ENCODE data around the gene MGAT1.
"Not testable (repeated sequence)": the region's sequence is repeated elsewhere in the genome, so short reads cannot be mapped to it uniquely, and the experiment has no call there.

MGAT1 gene

GRCh38 chr5:180786531-180787398 lies 15.8 kb downstream of the MGAT1 start:
- no peak for DNase-seq (ENCODE audit: low read depth in 3 of 3, low spot score in 1 of 3)

- no peak for DNase-seq (ENCODE audit: low read depth in 3 of 3, low spot score in 1 of 3)
Measured at GRCh38 chr5:180785794-180786221, 16.8 kb downstream of the MGAT1 start.

- no peak for DNase-seq (ENCODE audit: low read depth in 3 of 3, low spot score in 1 of 3)
Measured at GRCh38 chr5:180785121-180785781, 17.4 kb downstream of the MGAT1 start.

GRCh38 chr5:180784497-180785097 lies 18.0 kb downstream of the MGAT1 start:
- DNase-seq (ENCODE audit: low read depth in 3 of 3, low spot score in 1 of 3) = peak; percentile 49 to 53 (median 51)

- DNase-seq (ENCODE audit: low read depth in 3 of 3, low spot score in 1 of 3) = no peak
Measured at GRCh38 chr5:180783340-180784052, 19.1 kb downstream of the MGAT1 start.

- no peak for DNase-seq (ENCODE audit: low read depth in 3 of 3, low spot score in 1 of 3)
Measured at GRCh38 chr5:180782748-180783147, 19.9 kb downstream of the MGAT1 start.

- not testable (repeated sequence) for DNase-seq (ENCODE audit: low read depth in 3 of 3, low spot score in 1 of 3)
Measured at GRCh38 chr5:180781900-180782326, 20.7 kb downstream of the MGAT1 start.

- DNase-seq (ENCODE audit: low read depth in 3 of 3, low spot score in 1 of 3) = no peak
Measured at GRCh38 chr5:180779985-180780610, 22.5 kb downstream of the MGAT1 start.

GRCh38 chr5:180777475-180777874 lies 25.1 kb downstream of the MGAT1 start:
- DNase-seq (ENCODE audit: low read depth in 3 of 3, low spot score in 1 of 3) = no peak

- no peak for DNase-seq (ENCODE audit: low read depth in 3 of 3, low spot score in 1 of 3)
Measured at GRCh38 chr5:180776376-180776775, 26.2 kb downstream of the MGAT1 start.

- no peak for DNase-seq (ENCODE audit: low read depth in 3 of 3, low spot score in 1 of 3)
Measured at GRCh38 chr5:180775624-180776023, 27.0 kb downstream of the MGAT1 start.

GRCh38 chr5:180771839-180772238 lies 30.8 kb downstream of the MGAT1 start:
- DNase-seq (ENCODE audit: low read depth in 3 of 3, low spot score in 1 of 3) = no peak

GRCh38 chr5:180769821-180770220 lies 32.8 kb downstream of the MGAT1 start:
- no peak for DNase-seq (ENCODE audit: low read depth in 3 of 3, low spot score in 1 of 3)

- no peak for DNase-seq (ENCODE audit: low read depth in 3 of 3, low spot score in 1 of 3)
Measured at GRCh38 chr5:180755601-180756000, 47.0 kb downstream of the MGAT1 start.

- no peak for DNase-seq (ENCODE audit: low read depth in 3 of 3, low spot score in 1 of 3)
Measured at GRCh38 chr5:180744253-180744652, 58.4 kb downstream of the MGAT1 start.

- DNase-seq (ENCODE audit: low read depth in 3 of 3, low spot score in 1 of 3) = no peak
Measured at GRCh38 chr5:180742727-180743126, 59.9 kb downstream of the MGAT1 start.

GRCh38 chr5:180740953-180741352 lies 61.7 kb downstream of the MGAT1 start:
- DNase-seq (ENCODE audit: low read depth in 3 of 3, low spot score in 1 of 3) = not testable (repeated sequence)

- DNase-seq (ENCODE audit: low read depth in 3 of 3, low spot score in 1 of 3) = no peak
Measured at GRCh38 chr5:180739958-180740357, 62.6 kb downstream of the MGAT1 start, which contains the start of gene OR2Y1. TSS of gene OR2Y1 (minus strand) at chr5:180740058. CDS start at chr5:180740058, 0 bp downstream.

- no peak for DNase-seq (ENCODE audit: low read depth in 3 of 3, low spot score in 1 of 3)
Measured at GRCh38 chr5:180739271-180739670, 63.3 kb downstream of the MGAT1 start.

GRCh38 chr5:180736536-180736935 lies 66.1 kb downstream of the MGAT1 start:
- no peak for DNase-seq (ENCODE audit: low read depth in 3 of 3, low spot score in 1 of 3)
